ENCODE data around the gene PIR.

GRCh38 chrX:15514279-15514678 is 21.1 kb upstream of the PIR start:
- no peak for TF ChIP-seq CTCF (IDR thresholded peaks at IDR 0.05; ENCODE audit: extremely low read depth in 1 of 2, insufficient read depth in 1 of 2, low read depth in 1 of 2, low read length in 2 of 2)
- no peak for TF ChIP-seq EZH2 (IDR thresholded peaks at IDR 0.05; ENCODE audit: borderline replicate concordance, low read depth, low read length, severe bottlenecking)
- no peak for TF ChIP-seq POLR2A (IDR thresholded peaks at IDR 0.05; ENCODE audit: low read depth, low read length)
- TF ChIP-seq POLR2AphosphoS5 (IDR thresholded peaks at IDR 0.05; ENCODE audit: insufficient read depth, low read depth, low read length), result no peak
- no peak for TF ChIP-seq GATA2 (IDR thresholded peaks at IDR 0.05; ENCODE audit: insufficient read depth, insufficient read length, low read depth, low read length)
